ENCODE results near the gene LAMA3.

- TF ChIP-seq POLR2A (IDR thresholded peaks at IDR 0.05): no peak
- TF ChIP-seq, protein P1, sequence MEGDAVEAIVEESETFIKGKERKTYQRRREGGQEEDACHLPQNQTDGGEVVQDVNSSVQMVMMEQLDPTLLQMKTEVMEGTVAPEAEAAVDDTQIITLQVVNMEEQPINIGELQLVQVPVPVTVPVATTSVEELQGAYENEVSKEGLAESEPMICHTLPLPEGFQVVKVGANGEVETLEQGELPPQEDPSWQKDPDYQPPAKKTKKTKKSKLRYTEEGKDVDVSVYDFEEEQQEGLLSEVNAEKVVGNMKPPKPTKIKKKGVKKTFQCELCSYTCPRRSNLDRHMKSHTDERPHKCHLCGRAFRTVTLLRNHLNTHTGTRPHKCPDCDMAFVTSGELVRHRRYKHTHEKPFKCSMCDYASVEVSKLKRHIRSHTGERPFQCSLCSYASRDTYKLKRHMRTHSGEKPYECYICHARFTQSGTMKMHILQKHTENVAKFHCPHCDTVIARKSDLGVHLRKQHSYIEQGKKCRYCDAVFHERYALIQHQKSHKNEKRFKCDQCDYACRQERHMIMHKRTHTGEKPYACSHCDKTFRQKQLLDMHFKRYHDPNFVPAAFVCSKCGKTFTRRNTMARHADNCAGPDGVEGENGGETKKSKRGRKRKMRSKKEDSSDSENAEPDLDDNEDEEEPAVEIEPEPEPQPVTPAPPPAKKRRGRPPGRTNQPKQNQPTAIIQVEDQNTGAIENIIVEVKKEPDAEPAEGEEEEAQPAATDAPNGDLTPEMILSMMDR (IDR thresholded peaks at IDR 0.05): no peak
These were observed 109.6 kb downstream of the LAMA3 start for GRCh38 chr18:23798824-23799223.

All from Peyer's patch (tissue), 4 donors.